OCI-LY3 (cell line): ENCODE data around the gene OTOS.

ENCODE experiments used
- H2AFZ ChIP-seq: fragments of 200-600, 300-600 bp; shearing (Covaris generic); 2 replicates; pipeline ENCODE4 v1.6.0; 2014; ENCODE audit warnings: antibody characterized with exemption, low read depth, low read length
- H3K27ac ChIP-seq: fragments of 200-600, 300-600 bp; sonication (generic); 2 replicates; pipeline ENCODE4 v1.5.1; 2014; ENCODE audit warnings: mild to moderate bottlenecking, low read length, moderate library complexity, mixed read lengths
- H3K27me3 ChIP-seq: fragments of 200-600, 300-600 bp; sonication (generic); 2 replicates; pipeline ENCODE4 v1.6.1; 2014; ENCODE audit warnings: low read depth, low read length, mixed read lengths
- H3K36me3 ChIP-seq: fragments of 200-600, 300-600 bp; sonication (generic); replicated peaks from 2 replicates; pipeline ENCODE3; 2014; ENCODE audit warnings: low read depth, low read length, mixed read lengths
- H3K4me1 ChIP-seq: fragments of 300-600, 200-600 bp; sonication (generic); 2 replicates; pipeline ENCODE4 v1.6.1; 2014; ENCODE audit warnings: low read length, mixed read lengths
- H3K4me2 ChIP-seq: fragments of 200-600, 300-600 bp; sonication (generic); 2 replicates; pipeline ENCODE4 v1.6.1; 2014; ENCODE audit warnings: low read length, mixed read lengths
- H3K4me3 ChIP-seq: fragments of 300-600, 200-600 bp; sonication (generic); 2 replicates; pipeline ENCODE4 v1.5.1; 2014; ENCODE audit warnings: antibody characterized with exemption, mild to moderate bottlenecking, low read length, moderate library complexity
- H3K79me2 ChIP-seq: fragments of 300-600, 200-600 bp; shearing (Covaris generic); 2 replicates; pipeline ENCODE4 v1.6.1; 2014; ENCODE audit warnings: mild to moderate bottlenecking, low read length, mixed read lengths
- H3K9ac ChIP-seq: fragments of 300-600, 200-600 bp; shearing (Covaris generic); 2 replicates; pipeline ENCODE4 v1.6.0; 2014; ENCODE audit warnings: mild to moderate bottlenecking, low read length, moderate library complexity
- H3K9me3 ChIP-seq: fragments of 200-600, 300-600 bp; shearing (Covaris generic); 2 replicates; pipeline ENCODE4 v1.6.1; 2014; ENCODE audit warnings: low read length, mixed read lengths; ENCODE audit not compliant: insufficient read depth
- H4K20me1 ChIP-seq: fragments of 200-600, 300-600 bp; sonication (generic); 2 replicates; pipeline ENCODE4 v1.6.1; 2016; ENCODE audit warnings: low read length, mixed read lengths; ENCODE audit not compliant: insufficient read depth
- CTCF ChIP-seq: fragments of 200-600, 300-600 bp; sonication (generic); IDR thresholded peaks from 2 replicates; pipeline ENCODE4 v1.5.1; 2014; ENCODE audit warnings: antibody characterized with exemption, low read length, low read depth
- EZH2phosphoT487 ChIP-seq: fragments of 200-600 bp; shearing (Covaris generic); IDR thresholded peaks from 2 replicates; pipeline ENCODE4 v1.6.1; 2018; ENCODE audit warnings: antibody characterized with exemption, mixed run types, low read depth

OTOS gene

GRCh38 chr2:240136671-240137292 is 3.7 kb downstream of the OTOS start:
- no peak for TF ChIP-seq CTCF
- no peak for TF ChIP-seq EZH2phosphoT487
- no peaks in the 10 kb centered on the region for H4K20me1 ChIP-seq
- H3K4me2 ChIP-seq: peak overlapping the region; percentile 80
- no peaks in the 10 kb centered on the region for H3K9me3 ChIP-seq
- H3K27ac ChIP-seq: no peak overlapping the region
- H3K27me3 ChIP-seq: no peaks in the 10 kb centered on the region
- peak overlapping the region; percentile 82 for H3K9ac ChIP-seq
- peak overlapping the region; percentile 96 for H2AFZ ChIP-seq
- peaks cover 10% of the 10 kb centered on the region; the same call in 1 of the 2 replicates for H3K4me1 ChIP-seq
- peaks cover 3% of the 10 kb centered on the region for H3K36me3 ChIP-seq
- peaks cover 24% of the 10 kb centered on the region for H3K79me2 ChIP-seq
- H3K4me3 ChIP-seq: peak overlapping the region; percentile 99

- Histone ChIP-seq H3K27me3 (no peaks in the 10 kb centered on the region), H3K4me1 (peaks cover 10% of the 10 kb centered on the region; the same call in 1 of the 2 replicates), H2AFZ (peak within 1 kb of the TSS; percentile 96), H3K36me3 (peaks cover 3% of the 10 kb centered on the region), H3K27ac (no peak within 1 kb of the TSS), H3K9ac (peak within 1 kb of the TSS; percentile 82), H3K79me2 (peaks cover 24% of the 10 kb centered on the region), H3K4me2 (peak within 1 kb of the TSS; percentile 93), H3K4me3 (peak within 1 kb of the TSS; percentile 99), H4K20me1 (no peaks in the 10 kb centered on the region), H3K9me3 (no peaks in the 10 kb centered on the region)
- TF ChIP-seq EZH2phosphoT487: no peak
- no peak for TF ChIP-seq CTCF
Observed at GRCh38 chr2:240136013-240136670, 4.3 kb downstream of the OTOS start, which contains the start of gene COPS9. Gene COPS9, minus strand, starts transcription at chr2:240136305. Its CDS starts 21 bp downstream, at chr2:240136284.

GRCh38 chr2:240135706-240136012 is 4.8 kb downstream of the OTOS start:
- Histone ChIP-seq H3K27ac (no peak overlapping the region), H3K9ac (peak overlapping the region; percentile 82), H2AFZ (no peak overlapping the region), H3K4me1 (peaks cover 10% of the 10 kb centered on the region; the same call in 1 of the 2 replicates), H3K9me3 (no peaks in the 10 kb centered on the region), H3K4me2 (peak overlapping the region; percentile 93), H3K79me2 (peaks cover 24% of the 10 kb centered on the region), H3K36me3 (peaks cover 3% of the 10 kb centered on the region), H4K20me1 (no peaks in the 10 kb centered on the region), H3K4me3 (peak overlapping the region; percentile 99), H3K27me3 (no peaks in the 10 kb centered on the region)
- TF ChIP-seq EZH2phosphoT487 (no peak), CTCF (no peak)

- H3K9ac ChIP-seq: peak overlapping the region; percentile 82
- peak overlapping the region; percentile 93 for H3K4me2 ChIP-seq
- H3K79me2 ChIP-seq: peaks cover 24% of the 10 kb centered on the region
- no peaks in the 10 kb centered on the region for H3K27me3 ChIP-seq
- peak overlapping the region; percentile 99 for H3K4me3 ChIP-seq
- H3K9me3 ChIP-seq: no peaks in the 10 kb centered on the region
- H3K36me3 ChIP-seq: peaks cover 3% of the 10 kb centered on the region
- H3K27ac ChIP-seq: no peak overlapping the region
- peaks cover 10% of the 10 kb centered on the region; the same call in 1 of the 2 replicates for H3K4me1 ChIP-seq
- TF ChIP-seq EZH2phosphoT487: no peak
- no peak for TF ChIP-seq CTCF
- H2AFZ ChIP-seq: no peak overlapping the region
- no peaks in the 10 kb centered on the region for H4K20me1 ChIP-seq
Observed at GRCh38 chr2:240134956-240135520, 5.4 kb downstream of the OTOS start.
